Measurements from ENCODE around the gene LARP6.

DNA sequence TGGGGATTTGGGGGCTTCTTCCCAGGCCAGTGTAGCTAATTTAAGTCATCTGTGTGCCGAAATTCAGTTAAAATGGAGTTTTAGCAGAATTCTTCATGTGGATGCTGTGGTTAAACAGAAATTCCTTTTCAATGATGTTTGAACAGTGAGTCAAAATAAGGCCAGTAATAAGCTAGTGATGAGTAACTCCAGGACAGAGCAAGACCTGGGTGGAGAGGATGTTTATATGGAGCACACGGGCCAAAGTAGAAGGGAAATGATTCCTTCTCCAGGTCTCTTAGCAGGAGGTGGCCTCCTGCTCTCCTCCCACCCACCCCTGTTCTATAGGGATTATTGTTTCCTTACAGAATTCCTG lies 58.7 kb downstream of the LARP6 start:
- no peak for TF ChIP-seq POLR2A (IDR thresholded peaks at IDR 0.05)
- TF ChIP-seq CTCF (IDR thresholded peaks at IDR 0.05 in 4 of 5, conservative IDR thresholded peaks at IDR 0.05 in 1 of 5), result no peak

Measured in gastrocnemius medialis (tissue), 4 donors.